Natural killer cell (primary cell): ENCODE results near the gene MRE11. TPM values are rescaled to one million over a fixed set of nuclear protein-coding genes. Genes with fewer than 3 reads are reported as not detected.

ENCODE experiments used
- ATAC-seq, 3 donors: fragments of 150-1000 bp in 2 of 3; fragments of 200-7000 bp in 1 of 3; cut with Tn5 transposase; 1 replicate in 1 of 3; 2 replicates in 2 of 3; pipeline ENCODE4 v1.10.0; 2021; ENCODE audit warnings: mild to moderate bottlenecking in 2 of 3, moderate library complexity in 2 of 3
- DNase-seq, 2 donors: peaks; one replicate each; pipeline versions ENCODE4 v3.0.0 to v3.0.0-alpha.2; 2013 to 2021; ENCODE audit warnings: mixed read lengths in 1 of 2
- H3K27ac ChIP-seq: one replicate; pipeline ENCODE4 v1.5.1; 2013; ENCODE audit warnings: mild to moderate bottlenecking, low read length
- H3K27me3 ChIP-seq: one replicate; pipeline ENCODE4 v1.6.1; 2013; ENCODE audit warnings: low read length; ENCODE audit not compliant: control insufficient read depth, insufficient read depth
- H3K36me3 ChIP-seq: one replicate; pipeline ENCODE4 v1.6.1; 2013; ENCODE audit warnings: low read length; ENCODE audit not compliant: control insufficient read depth, insufficient read depth
- H3K4me1 ChIP-seq: one replicate; pipeline ENCODE4 v1.6.1; 2013; ENCODE audit warnings: low read length; ENCODE audit not compliant: control insufficient read depth, insufficient read depth
- H3K4me3 ChIP-seq: one replicate; pipeline ENCODE4 v1.5.1; 2013; ENCODE audit warnings: low read length
- H3K9me3 ChIP-seq: one replicate; pipeline ENCODE4 v1.6.1; 2013; ENCODE audit warnings: low read length; ENCODE audit not compliant: control insufficient read depth, insufficient read depth
- H3K27ac Mint-ChIP-seq, 2 donors: one replicate each; pipeline ENCODE4 v1.8.0; 2022; ENCODE audit warnings: mild to moderate bottlenecking in 2 of 2, mixed read lengths in 2 of 2, moderate library complexity in 1 of 2
- H3K27me3 Mint-ChIP-seq, 2 donors: one replicate each; pipeline ENCODE4 v1.8.0; 2022; ENCODE audit warnings: low read depth in 2 of 2, mixed read lengths in 2 of 2
- H3K36me3 Mint-ChIP-seq: one replicate; pipeline ENCODE4 v1.8.0; 2022; ENCODE audit warnings: mixed read lengths
- H3K4me1 Mint-ChIP-seq, 2 donors: one replicate each; pipeline ENCODE4 v1.8.0; 2022; ENCODE audit warnings: mixed read lengths in 2 of 2
- H3K4me3 Mint-ChIP-seq: one replicate; pipeline ENCODE4 v1.8.0; 2022; ENCODE audit warnings: mild to moderate bottlenecking, moderate library complexity, mixed read lengths
- H3K9me3 Mint-ChIP-seq, 2 donors: one replicate each; pipeline ENCODE4 v1.8.0; 2022; ENCODE audit warnings: mixed read lengths in 2 of 2
- CTCF ChIP-seq: fragments of 200-600 bp; IDR thresholded peaks from one replicate; pipeline ENCODE4 v1.8.0; 2022; ENCODE audit warnings: antibody characterized with exemption
- WGBS: methylation state at CpG from one replicate; pipeline ENCODE4 v1.1.7; 2013; ENCODE audit warnings: missing lambda C conversion rate; ENCODE audit not compliant: insufficient coverage; 5-methylcytosine and 5-hydroxymethylcytosine counted together
- intact Hi-C: fragments of 100-400 bp; cut with micrococcal nuclease; formaldehyde crosslinking; loops from one replicate; pipeline ENCODE4 v1.14.2; 2022
- total RNA-seq, 4 donors: library from RNA; stranded (reverse); fragments of 120-200 nt in 1 of 4; gene quantifications; one replicate each; pipeline versions ENCODE4 v1.2.3 to v1.2.4, GENCODE V29; 2013 to 2022

Gene MRE11
- total RNA-seq, 3 donors from 2014 or later (not counting 1 experiment from before 2014, with no cell fraction given), result 42.1 to 45.2 (median 43.8) TPM

GRCh38 chr11:94423507-94423906 is 70.1 kb downstream of the MRE11 start:
- ATAC-seq (no peak), DNase-seq (no peak)
- Mint-ChIP-seq H3K4me3 (no peak overlapping the region), H3K4me1 (peaks cover 10 to 25% of the 10 kb centered on the region in 2 donors), H3K27me3 (no peaks in the 10 kb centered on the region), H3K27ac (no peak overlapping the region), H3K36me3 (peaks cover 28% of the 10 kb centered on the region), H3K9me3 (no peaks in the 10 kb centered on the region)
- TF ChIP-seq CTCF, result no peak
- H3K36me3 ChIP-seq, result peaks cover 31% of the 10 kb centered on the region
- no peaks in the 10 kb centered on the region for H3K27me3 ChIP-seq
- no peak overlapping the region for H3K27ac ChIP-seq
- no peaks in the 10 kb centered on the region for H3K9me3 ChIP-seq
- WGBS, result 89% methylated on average over 3 of the region's 3 CpGs
- intact Hi-C loops, result no loop called here
- H3K4me1 ChIP-seq, result no peaks in the 10 kb centered on the region
- no peak overlapping the region for H3K4me3 ChIP-seq

- Histone ChIP-seq H3K27ac (no peak overlapping the region), H3K4me1 (no peaks in the 10 kb centered on the region), H3K4me3 (no peak overlapping the region), H3K27me3 (no peaks in the 10 kb centered on the region), H3K36me3 (peaks cover 24% of the 10 kb centered on the region), H3K9me3 (no peaks in the 10 kb centered on the region)
- peak overlapping the region in 1 of 2 donors; percentile 14 for H3K27ac Mint-ChIP-seq
- no peaks in the 10 kb centered on the region for H3K9me3 Mint-ChIP-seq
- WGBS, result 79% methylated on average over 3 of the region's 3 CpGs
- no peak overlapping the region for H3K4me3 Mint-ChIP-seq
- H3K4me1 Mint-ChIP-seq, result no peaks in the 10 kb centered on the region
- no peak for TF ChIP-seq CTCF
- ATAC-seq (no peak), DNase-seq (no peak)
- peaks cover 7% of the 10 kb centered on the region for H3K36me3 Mint-ChIP-seq
- H3K27me3 Mint-ChIP-seq, result no peaks in the 10 kb centered on the region
- intact Hi-C loops, result no loop called here
These were observed 75.4 kb downstream of the MRE11 start for GRCh38 chr11:94418123-94418765.

DNA sequence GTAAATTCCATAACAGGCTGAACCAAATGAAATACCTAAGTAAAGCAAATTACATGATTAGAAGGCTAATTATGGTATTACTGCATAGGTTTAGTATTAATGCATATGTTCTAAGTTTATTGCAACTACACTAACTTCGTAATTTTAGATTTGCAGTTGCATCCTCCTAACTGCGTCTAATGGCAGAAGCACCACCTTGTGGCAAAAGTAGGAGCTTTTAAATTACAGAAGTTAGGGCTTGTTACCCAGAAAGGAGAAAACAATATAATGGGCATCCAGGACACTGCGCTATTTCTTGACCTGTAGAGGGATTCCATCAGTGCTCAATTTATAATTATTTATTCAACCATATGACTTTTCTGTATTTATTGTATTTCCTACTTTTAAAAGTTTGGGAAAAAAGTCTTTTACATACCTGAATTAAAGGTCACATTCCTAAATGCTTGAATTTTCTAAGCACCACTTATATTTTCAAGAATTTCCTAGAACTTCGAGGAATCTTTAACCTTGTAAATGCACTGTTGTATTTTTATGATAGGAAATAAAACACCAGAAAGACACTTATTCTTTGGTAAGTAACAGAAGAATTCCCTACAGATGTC is 76.2 kb downstream of the MRE11 start:
- Histone ChIP-seq H3K27me3 (no peaks in the 10 kb centered on the region), H3K9me3 (no peaks in the 10 kb centered on the region), H3K4me3 (no peak overlapping the region), H3K36me3 (peaks cover 19% of the 10 kb centered on the region), H3K27ac (no peak overlapping the region), H3K4me1 (no peaks in the 10 kb centered on the region)
- 70% methylated on average over 2 of the region's 4 CpGs for WGBS
- Mint-ChIP-seq H3K9me3 (no peaks in the 10 kb centered on the region), H3K4me1 (no peaks in the 10 kb centered on the region), H3K27me3 (no peaks in the 10 kb centered on the region), H3K4me3 (no peak overlapping the region), H3K27ac (peak overlapping the region in 1 of 2 donors; percentile 13), H3K36me3 (peaks cover 7% of the 10 kb centered on the region)
- intact Hi-C loops, result no loop called here
- peak in 1 of 2 donors; percentile 8 for DNase-seq
- ATAC-seq, result no peak
- TF ChIP-seq CTCF, result no peak
